GM19240 (cell line): ENCODE measurements around the gene ARFIP2.

Source experiments
- DNase-seq: peaks from one replicate; pipeline ENCODE4 v3.0.0; 2011; ENCODE audit warnings: low spot score; ENCODE audit not compliant: insufficient read length

The ARFIP2 gene

GRCh38 chr11:6443269-6444003 is 37.7 kb downstream of the ARFIP2 start:
- peak; percentile 50 for DNase-seq

GRCh38 chr11:6442441-6442840 is 38.7 kb downstream of the ARFIP2 start:
- DNase-seq: no peak

GRCh38 chr11:6440906-6441358 is 40.2 kb downstream of the ARFIP2 start, which contains the start of gene HPX:
TSS of gene HPX (minus strand) at chr11:6440987. CDS start at chr11:6440963, 24 bp downstream.
- DNase-seq: no peak

GRCh38 chr11:6438979-6439571 is 42.1 kb downstream of the ARFIP2 start:
- DNase-seq: no peak

- no peak for DNase-seq
Measured at GRCh38 chr11:6437993-6438392, 43.1 kb downstream of the ARFIP2 start.

- no peak for DNase-seq
Measured at GRCh38 chr11:6437423-6437822, 43.7 kb downstream of the ARFIP2 start.

- DNase-seq: no peak
Measured at GRCh38 chr11:6433998-6434660, 47.0 kb downstream of the ARFIP2 start.

- no peak for DNase-seq
Measured at GRCh38 chr11:6431861-6432260, 49.3 kb downstream of the ARFIP2 start.

- DNase-seq: no peak
Measured at GRCh38 chr11:6427516-6427915, 53.6 kb downstream of the ARFIP2 start.
